HUES48 (cell line): ENCODE data around the gene LPAR1.
"Not testable (repeated sequence)": the region's sequence is repeated elsewhere in the genome, so short reads cannot be mapped to it uniquely, and the experiment has no call there.

Experiments used
- H3K27ac ChIP-seq: one replicate; pipeline ENCODE4 v1.7.0; 2013; ENCODE audit warnings: low read depth, low read length, inconsistent platforms
- H3K27me3 ChIP-seq: 2 replicates; pipeline ENCODE4 v1.6.1; 2013; ENCODE audit warnings: mild to moderate bottlenecking, low read length; ENCODE audit not compliant: control insufficient read depth, insufficient read depth
- H3K36me3 ChIP-seq: 2 replicates; pipeline ENCODE4 v1.6.1; 2013; ENCODE audit warnings: low read length; ENCODE audit not compliant: control insufficient read depth, insufficient read depth
- H3K4me1 ChIP-seq: 2 replicates; pipeline ENCODE4 v1.6.1; 2013; ENCODE audit warnings: mild to moderate bottlenecking, low read length; ENCODE audit not compliant: control insufficient read depth, insufficient read depth
- H3K4me3 ChIP-seq: 2 replicates; pipeline ENCODE4 v1.5.1; 2013; ENCODE audit warnings: mild to moderate bottlenecking, low read depth, low read length
- H3K9ac ChIP-seq: 2 replicates; pipeline ENCODE4 v1.6.1; 2013; ENCODE audit warnings: mild to moderate bottlenecking, low read depth, low read length, moderate library complexity
- H3K9me3 ChIP-seq: 2 replicates; pipeline ENCODE4 v1.6.1; 2013; ENCODE audit warnings: low read length; ENCODE audit not compliant: control insufficient read depth, insufficient read depth

Gene LPAR1

DNA sequence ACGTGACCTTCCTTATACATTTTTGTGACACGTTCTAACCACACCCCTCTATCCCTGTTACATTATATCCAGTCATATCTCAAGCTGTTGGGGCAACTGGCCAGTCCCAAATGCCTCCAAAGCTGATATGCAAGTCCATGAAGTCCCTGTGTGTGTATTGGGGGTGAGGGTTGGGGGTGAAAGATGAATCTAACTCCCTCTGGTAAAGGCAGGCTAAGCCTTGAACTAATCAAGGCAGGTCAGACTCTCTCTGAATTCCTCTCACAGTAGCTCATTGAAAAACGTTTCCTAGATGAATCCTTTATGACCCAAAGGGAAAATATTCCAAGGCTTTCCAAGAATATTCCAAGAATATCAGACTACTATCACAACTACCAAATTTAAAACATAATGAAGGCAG, 195.3 kb downstream of the LPAR1 start:
- no peak overlapping the region for H3K4me3 ChIP-seq
- no peaks in the 10 kb centered on the region for H3K4me1 ChIP-seq
- H3K9ac ChIP-seq = no peak overlapping the region
- no peaks in the 10 kb centered on the region for H3K27me3 ChIP-seq
- no peak overlapping the region for H3K27ac ChIP-seq
- H3K36me3 ChIP-seq = no peaks in the 10 kb centered on the region
- no peaks in the 10 kb centered on the region for H3K9me3 ChIP-seq

- no peak overlapping the region for H3K27ac ChIP-seq
- H3K9ac ChIP-seq = no peak overlapping the region
- H3K4me1 ChIP-seq = no peaks in the 10 kb centered on the region
- no peaks in the 10 kb centered on the region for H3K9me3 ChIP-seq
- no peaks in the 10 kb centered on the region for H3K27me3 ChIP-seq
- no peaks in the 10 kb centered on the region for H3K36me3 ChIP-seq
- H3K4me3 ChIP-seq = no peak overlapping the region
Observed at GRCh38 chr9:110842169-110842568, 196.1 kb downstream of the LPAR1 start.

GRCh38 chr9:110837401-110838005, 200.8 kb downstream of the LPAR1 start:
- Histone ChIP-seq H3K9me3 (no peaks in the 10 kb centered on the region), H3K27ac (no peak overlapping the region), H3K4me1 (peaks cover 8% of the 10 kb centered on the region; the same call in 1 of the 2 replicates), H3K4me3 (no peak overlapping the region), H3K9ac (no peak overlapping the region), H3K27me3 (no peaks in the 10 kb centered on the region), H3K36me3 (no peaks in the 10 kb centered on the region)

DNA sequence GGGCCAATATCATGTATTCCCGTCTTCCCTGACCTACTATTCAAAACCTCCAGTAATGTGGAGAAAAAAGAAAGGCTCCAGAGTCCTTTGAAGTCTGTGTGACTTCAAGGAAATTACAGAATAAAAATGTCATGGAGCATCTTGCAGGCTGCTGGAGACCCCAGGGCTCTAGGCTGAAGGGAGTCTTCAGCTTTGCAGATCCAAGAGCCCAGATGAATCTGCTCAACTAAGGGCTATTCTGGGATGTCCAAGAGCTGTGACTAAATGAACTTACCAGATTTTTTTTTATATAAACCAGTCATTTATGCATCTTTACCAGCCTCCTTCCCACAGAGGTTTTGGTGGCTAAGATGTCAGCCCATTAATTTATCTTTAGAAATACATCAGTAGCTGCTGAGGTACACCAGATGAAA, 202.4 kb downstream of the LPAR1 start:
- Histone ChIP-seq H3K27ac (no peak overlapping the region), H3K9ac (no peak overlapping the region), H3K9me3 (no peaks in the 10 kb centered on the region), H3K4me1 (peaks cover 8% of the 10 kb centered on the region; the same call in 1 of the 2 replicates), H3K36me3 (no peaks in the 10 kb centered on the region), H3K4me3 (no peak overlapping the region), H3K27me3 (no peaks in the 10 kb centered on the region)

GRCh38 chr9:110835404-110835803, 202.9 kb downstream of the LPAR1 start:
- no peak overlapping the region for H3K4me3 ChIP-seq
- no peak overlapping the region for H3K27ac ChIP-seq
- H3K4me1 ChIP-seq = peaks cover 8% of the 10 kb centered on the region; the same call in 1 of the 2 replicates
- H3K36me3 ChIP-seq = no peaks in the 10 kb centered on the region
- no peak overlapping the region for H3K9ac ChIP-seq
- no peaks in the 10 kb centered on the region for H3K27me3 ChIP-seq
- H3K9me3 ChIP-seq = no peaks in the 10 kb centered on the region

DNA sequence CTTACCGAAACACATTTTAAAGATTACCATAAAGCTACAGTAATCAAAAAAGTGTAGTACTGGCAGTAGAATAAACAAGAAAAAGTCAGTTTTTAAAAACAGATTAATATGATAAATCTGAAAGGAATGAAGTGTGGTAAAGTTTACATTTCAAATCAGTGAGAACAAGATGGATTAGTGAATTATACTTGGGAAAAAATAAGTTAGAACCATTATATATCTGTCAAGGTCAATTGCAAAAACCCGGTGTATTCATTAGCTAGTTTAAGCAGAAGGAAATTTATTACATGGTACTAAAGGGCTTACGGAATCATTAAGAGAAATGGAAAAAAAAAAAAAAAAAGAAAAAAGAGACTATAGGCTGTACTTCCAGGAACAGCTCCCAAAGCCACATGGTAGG, 205.3 kb downstream of the LPAR1 start:
- Histone ChIP-seq H3K27me3 (no peaks in the 10 kb centered on the region), H3K4me3 (no peak overlapping the region), H3K36me3 (no peaks in the 10 kb centered on the region), H3K9me3 (no peaks in the 10 kb centered on the region), H3K4me1 (peaks cover 8% of the 10 kb centered on the region; the same call in 1 of the 2 replicates), H3K9ac (no peak overlapping the region), H3K27ac (no peak overlapping the region)

GRCh38 chr9:110830495-110830894, 207.8 kb downstream of the LPAR1 start:
- no peaks in the 10 kb centered on the region for H3K9me3 ChIP-seq

GRCh38 chr9:110828264-110828663, 210.0 kb downstream of the LPAR1 start:
- Histone ChIP-seq H3K4me1 (peaks cover 15% of the 10 kb centered on the region), H3K27me3 (no peaks in the 10 kb centered on the region), H3K9ac (no peak overlapping the region), H3K9me3 (no peaks in the 10 kb centered on the region), H3K27ac (no peak overlapping the region), H3K4me3 (no peak overlapping the region), H3K36me3 (no peaks in the 10 kb centered on the region)

More at GRCh38 chr9:110830495-110830894, 207.8 kb downstream of the LPAR1 start:
- no peak overlapping the region for H3K27ac ChIP-seq
- no peak overlapping the region for H3K4me3 ChIP-seq
- peaks cover 21% of the 10 kb centered on the region for H3K4me1 ChIP-seq
- no peak overlapping the region for H3K9ac ChIP-seq
- H3K27me3 ChIP-seq = no peaks in the 10 kb centered on the region
- no peaks in the 10 kb centered on the region for H3K36me3 ChIP-seq

DNA sequence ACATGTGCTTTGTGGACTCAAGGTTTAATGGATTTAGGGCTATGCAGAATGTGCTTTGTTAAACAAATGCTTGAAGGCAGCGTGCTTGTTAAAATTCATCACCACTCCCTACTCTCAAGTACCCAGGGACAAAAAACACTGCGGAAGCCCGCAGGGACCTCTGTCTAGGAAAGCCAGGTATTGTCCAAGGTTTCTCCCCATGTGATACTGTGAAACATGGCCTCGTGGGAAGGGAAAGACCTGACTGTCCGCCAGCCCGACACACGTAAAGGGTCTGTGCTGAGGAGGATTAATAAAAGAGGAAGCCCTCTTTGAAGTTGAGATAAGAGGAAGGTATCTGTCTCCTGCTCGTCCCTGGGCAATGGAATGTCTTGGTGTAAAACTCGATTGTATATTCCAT, 211.9 kb downstream of the LPAR1 start:
- not testable (repeated sequence) for H3K27me3 ChIP-seq, H3K9me3 ChIP-seq, H3K36me3 ChIP-seq, H3K4me3 ChIP-seq, H3K9ac ChIP-seq
- Histone ChIP-seq H3K27ac (peak overlapping the region; percentile 10), H3K4me1 (peaks cover 15% of the 10 kb centered on the region)

DNA sequence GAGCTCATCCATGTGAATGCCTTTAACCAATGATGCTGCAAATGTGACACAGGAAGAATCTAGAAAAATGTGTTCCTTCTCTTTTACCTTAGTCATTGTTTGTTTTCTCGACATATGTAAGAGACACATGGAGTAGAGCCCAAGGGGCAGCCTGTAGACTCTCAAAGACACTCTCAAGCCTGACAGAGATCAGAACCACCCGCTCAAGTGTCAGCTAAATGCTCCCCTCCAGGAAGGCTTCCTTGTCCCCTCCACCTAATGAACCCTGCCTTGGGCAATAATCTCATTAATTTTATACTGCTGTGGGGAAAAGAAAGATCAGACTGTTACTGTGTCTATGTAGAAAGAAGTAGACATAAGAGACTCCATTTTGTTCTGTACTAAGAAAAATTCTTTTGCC, 212.3 kb downstream of the LPAR1 start:
- no peak overlapping the region for H3K27ac ChIP-seq

DNA sequence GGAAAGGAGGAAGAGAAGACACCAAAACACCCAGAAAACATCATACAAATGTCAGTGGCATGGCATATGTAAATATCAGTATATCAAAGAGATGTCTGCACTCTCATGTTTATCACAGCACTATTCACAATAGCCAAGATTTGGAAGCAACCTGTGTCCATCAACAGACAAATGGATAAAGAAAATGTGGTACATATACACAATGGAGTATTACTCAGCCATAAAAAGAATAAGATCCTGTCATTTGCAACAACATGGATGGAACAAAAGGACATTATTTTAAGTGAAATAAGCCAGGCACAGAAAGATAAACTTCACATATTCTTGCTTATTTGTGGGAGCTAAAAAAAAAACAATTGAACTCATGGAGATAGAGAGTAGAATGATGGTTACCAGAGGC, 213.1 kb downstream of the LPAR1 start:
- H3K9me3 ChIP-seq, H3K27ac ChIP-seq, H3K9ac ChIP-seq, H3K4me3 ChIP-seq, H3K36me3 ChIP-seq, H3K27me3 ChIP-seq: not testable (repeated sequence)
- peaks cover 15% of the 10 kb centered on the region for H3K4me1 ChIP-seq

More for the DNA sequence above, 212.3 kb downstream of the LPAR1 start:
- Histone ChIP-seq H3K9ac (no peak overlapping the region), H3K4me1 (peaks cover 15% of the 10 kb centered on the region), H3K9me3 (no peaks in the 10 kb centered on the region), H3K36me3 (no peaks in the 10 kb centered on the region), H3K4me3 (no peak overlapping the region), H3K27me3 (no peaks in the 10 kb centered on the region)
